COLO829 (cell line): ENCODE results near the gene MED26.
A peak's percentile ranks its signal among the peaks of the same experiment; 100 is the strongest.
"Not testable (repeated sequence)": the region's sequence is repeated elsewhere in the genome, so short reads cannot be mapped to it uniquely, and the experiment has no call there.

ENCODE experiments used
- DNase-seq: peaks from one replicate; pipeline ENCODE4 v3.0.0; 2012; ENCODE audit warnings: low spot score

MED26 gene

GRCh38 chr19:16573296-16573695 lies 54.7 kb downstream of the MED26 start:
- DNase-seq, result no peak

- peak; percentile 97 for DNase-seq
Measured at GRCh38 chr19:16572332-16573211, 55.4 kb downstream of the MED26 start, which contains the start of gene SLC35E1. TSS of gene SLC35E1 (minus strand) at chr19:16572415. CDS start at chr19:16572364, 51 bp downstream.

GRCh38 chr19:16571822-16572331 lies 56.1 kb downstream of the MED26 start:
- no peak for DNase-seq

- no peak for DNase-seq
Measured at GRCh38 chr19:16571283-16571682, 56.7 kb downstream of the MED26 start.

- no peak for DNase-seq
Measured at GRCh38 chr19:16569609-16570320, 58.2 kb downstream of the MED26 start.

GRCh38 chr19:16566702-16567101 lies 61.3 kb downstream of the MED26 start:
- DNase-seq, result no peak

GRCh38 chr19:16566161-16566560 lies 61.8 kb downstream of the MED26 start:
- DNase-seq, result no peak

GRCh38 chr19:16564842-16565241 lies 63.2 kb downstream of the MED26 start:
- no peak for DNase-seq

- no peak for DNase-seq
Measured at GRCh38 chr19:16562608-16563025, 65.4 kb downstream of the MED26 start.

- DNase-seq, result no peak
Measured at GRCh38 chr19:16561382-16561781, 66.6 kb downstream of the MED26 start.

- DNase-seq, result no peak
Measured at GRCh38 chr19:16559780-16560276, 68.2 kb downstream of the MED26 start.

- DNase-seq, result no peak
Measured at GRCh38 chr19:16554776-16555175, 73.2 kb downstream of the MED26 start.

- not testable (repeated sequence) for DNase-seq
Measured at GRCh38 chr19:16551902-16552301, 76.1 kb downstream of the MED26 start.

- DNase-seq, result no peak
Measured at GRCh38 chr19:16548956-16549355, 79.0 kb downstream of the MED26 start.

GRCh38 chr19:16544473-16545231 lies 83.4 kb downstream of the MED26 start:
- no peak for DNase-seq

- not testable (repeated sequence) for DNase-seq
Measured at GRCh38 chr19:16543734-16544133, 84.3 kb downstream of the MED26 start.

- no peak for DNase-seq
Measured at GRCh38 chr19:16542910-16543472, 85.0 kb downstream of the MED26 start.

GRCh38 chr19:16542045-16542909 lies 85.7 kb downstream of the MED26 start, which contains the start of gene CHERP:
TSS of gene CHERP (minus strand) at chr19:16542437. CDS start at chr19:16542378, 59 bp downstream.
- peak; percentile 91 for DNase-seq

- no peak for DNase-seq
Measured at GRCh38 chr19:16541526-16542044, 86.4 kb downstream of the MED26 start.

GRCh38 chr19:16540948-16541347 lies 87.1 kb downstream of the MED26 start:
- DNase-seq, result no peak
